ENCODE results near the gene AHRR. TPM values are rescaled to one million over a fixed set of nuclear protein-coding genes. Genes with fewer than 3 reads are reported as not detected.

AHRR gene
- total RNA-seq, 6 experiments from 2014 or later: 30.9 to 55.7 (median 51.9) TPM

DNA sequence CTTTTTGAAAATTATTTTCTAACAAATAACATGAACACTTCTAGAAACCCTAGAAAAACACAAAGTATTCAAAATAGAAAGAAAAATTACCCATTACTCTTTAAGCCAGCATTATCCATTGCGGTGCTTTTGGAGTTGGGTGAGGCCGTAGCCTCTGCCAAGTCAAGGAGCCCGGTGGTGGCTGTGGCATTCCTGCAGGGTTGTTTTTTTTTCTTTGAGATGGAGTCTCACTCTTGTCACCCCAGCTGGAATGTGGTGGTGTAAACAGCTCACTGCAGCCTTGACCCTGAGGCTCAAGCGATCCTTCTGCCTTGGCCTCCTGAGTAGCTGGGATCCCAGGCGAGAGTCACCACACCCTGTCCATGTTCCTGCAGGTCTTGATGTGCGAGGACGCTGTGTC, 8.2 kb upstream of the AHRR start:
- peaks cover 3% of the 10 kb centered on the region for H3K27me3 Mint-ChIP-seq (ENCODE audit: insufficient read depth)
- DNase-seq: no peak
- H3K4me1 Mint-ChIP-seq (ENCODE audit: low read depth): peaks cover 9% of the 10 kb centered on the region
- H3K9me3 Mint-ChIP-seq: no peaks in the 10 kb centered on the region
- H3K36me3 Mint-ChIP-seq (ENCODE audit: low read depth): 0 out of 2 replicates have a peak, but pooled peaks cover 6% of the 10 kb centered on the region
- H3K4me3 Mint-ChIP-seq: no peak overlapping the region
- H3K27ac Mint-ChIP-seq: no peak overlapping the region
- no peak for TF ChIP-seq CTCF (IDR thresholded peaks at IDR 0.05)

DNA sequence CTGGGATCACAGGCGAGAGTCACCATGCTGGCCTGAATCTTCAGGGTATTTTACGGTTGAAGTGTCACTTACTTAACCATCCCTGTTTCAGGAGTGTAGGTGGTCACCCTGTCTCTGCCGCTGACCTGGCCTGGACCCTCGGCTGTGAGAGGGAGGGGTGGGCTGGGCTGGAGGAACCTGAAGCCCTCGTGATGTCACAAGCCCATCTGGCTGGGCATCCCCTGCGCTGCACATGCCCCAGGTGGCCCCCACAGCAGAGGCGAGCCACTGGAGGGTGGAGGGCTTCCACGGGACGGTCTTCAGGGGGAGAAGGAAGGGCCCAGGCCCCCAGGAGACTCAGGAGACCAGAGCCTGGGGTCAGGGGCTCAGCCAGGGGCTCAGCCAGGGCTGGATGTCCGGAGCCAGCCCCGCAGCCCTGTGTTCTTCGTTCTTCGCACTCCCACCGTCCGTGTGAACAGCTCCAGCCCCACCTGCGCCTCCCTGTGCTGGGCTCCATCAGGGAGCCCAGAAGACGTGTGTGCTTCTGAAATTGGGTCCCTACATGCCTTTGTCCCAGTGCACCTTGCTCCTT, 7.6 kb upstream of the AHRR start:
- Mint-ChIP-seq H3K4me3 (no peak overlapping the region), H3K27ac (no peak overlapping the region), H3K4me1 (ENCODE audit: low read depth) (peaks cover 6% of the 10 kb centered on the region; the same call in 1 of the 2 replicates), H3K27me3 (ENCODE audit: insufficient read depth) (peaks cover 5% of the 10 kb centered on the region), H3K36me3 (ENCODE audit: low read depth) (0 out of 2 replicates have a peak, but pooled peaks cover 6% of the 10 kb centered on the region), H3K9me3 (no peaks in the 10 kb centered on the region)
- DNase-seq: no peak
- TF ChIP-seq CTCF (IDR thresholded peaks at IDR 0.05): no peak

DNA sequence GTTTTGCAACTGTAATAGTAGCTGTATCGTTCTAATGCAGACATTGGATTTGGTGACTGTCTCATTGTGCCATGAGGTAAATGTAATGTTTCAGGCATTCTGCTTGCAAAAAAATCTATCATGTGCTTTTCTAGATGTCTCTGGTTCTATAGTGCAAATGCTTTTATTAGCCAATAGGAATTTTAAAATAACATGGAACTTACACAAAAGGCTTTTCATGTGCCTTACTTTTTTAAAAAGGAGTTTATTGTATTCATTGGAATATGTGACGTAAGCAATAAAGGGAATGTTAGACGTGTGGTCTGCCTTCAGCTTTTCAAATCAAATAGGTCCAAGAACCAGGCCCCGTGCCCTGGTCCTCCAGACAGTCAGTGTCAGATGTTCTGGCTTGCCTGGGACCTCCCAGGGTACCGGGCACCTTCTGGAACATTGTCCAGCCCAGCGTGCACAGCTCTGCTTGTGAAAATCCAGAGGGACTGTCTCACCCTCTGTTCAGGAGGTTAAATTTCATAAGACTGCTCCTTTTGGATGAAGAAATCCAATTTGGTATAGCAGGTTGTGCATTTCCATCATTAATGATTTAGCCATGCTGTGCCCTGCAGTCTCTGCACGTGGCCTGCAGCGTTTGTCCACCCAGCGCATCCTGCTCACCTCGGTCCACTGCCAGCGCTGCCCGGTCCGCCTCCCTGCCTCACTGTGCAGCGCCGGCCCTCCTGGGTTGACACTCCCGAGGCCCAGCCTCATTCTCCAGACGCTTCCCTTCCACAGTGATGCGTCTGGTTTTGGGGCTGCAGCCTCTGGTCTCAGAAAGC, 6.6 kb upstream of the AHRR start:
- DNase-seq: no peak
- Mint-ChIP-seq H3K27ac (no peak overlapping the region), H3K27me3 (ENCODE audit: insufficient read depth) (peaks cover 8% of the 10 kb centered on the region), H3K4me1 (ENCODE audit: low read depth) (peaks cover 5% of the 10 kb centered on the region; the same call in 1 of the 2 replicates), H3K4me3 (no peak overlapping the region), H3K9me3 (no peaks in the 10 kb centered on the region), H3K36me3 (ENCODE audit: low read depth) (0 out of 2 replicates have a peak, but pooled peaks cover 6% of the 10 kb centered on the region)
- TF ChIP-seq CTCF (IDR thresholded peaks at IDR 0.05): no peak

DNA sequence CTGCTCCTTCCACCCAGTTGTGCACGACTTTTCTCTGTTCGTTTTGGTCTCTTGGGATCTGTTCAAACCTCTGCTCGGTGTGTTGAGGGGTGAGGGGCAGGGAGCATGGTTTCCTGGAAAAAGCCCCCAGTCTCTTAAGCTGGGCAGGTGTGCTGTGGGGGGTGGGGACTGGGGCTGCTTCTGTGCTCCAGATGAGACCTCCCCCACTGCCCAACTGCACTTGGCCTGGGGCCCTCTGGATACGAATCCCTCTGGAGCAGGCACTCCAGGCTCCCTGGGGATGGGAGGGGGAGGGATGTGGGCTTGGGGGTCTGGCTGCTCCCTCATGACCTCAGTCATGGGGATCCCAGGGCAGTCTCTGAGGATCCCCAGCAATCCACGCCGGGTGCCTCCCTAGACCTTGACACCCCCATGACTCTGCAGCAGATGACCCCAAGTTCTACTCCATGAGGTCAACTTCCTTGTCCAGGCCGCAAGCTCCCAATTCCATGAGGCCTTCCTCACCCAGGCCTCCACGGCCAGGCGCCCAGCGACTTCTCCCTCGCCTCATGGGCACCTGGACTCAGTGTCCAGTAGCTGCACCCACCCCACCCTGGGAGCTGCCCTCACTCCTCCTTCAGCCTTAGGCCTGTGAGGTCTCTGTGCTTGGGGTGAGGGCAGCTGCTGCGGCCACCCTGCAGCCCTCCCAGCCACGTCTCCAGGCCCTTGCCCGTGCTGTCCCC, 5.9 kb upstream of the AHRR start:
- Mint-ChIP-seq H3K4me1 (ENCODE audit: low read depth) (peaks cover 10% of the 10 kb centered on the region; the same call in 1 of the 2 replicates), H3K36me3 (ENCODE audit: low read depth) (0 out of 2 replicates have a peak, but pooled peaks cover 6% of the 10 kb centered on the region), H3K27me3 (ENCODE audit: insufficient read depth) (peaks cover 8% of the 10 kb centered on the region), H3K9me3 (no peaks in the 10 kb centered on the region), H3K27ac (no peak overlapping the region), H3K4me3 (no peak overlapping the region)
- no peak for TF ChIP-seq CTCF (IDR thresholded peaks at IDR 0.05)
- no peak for DNase-seq

DNA sequence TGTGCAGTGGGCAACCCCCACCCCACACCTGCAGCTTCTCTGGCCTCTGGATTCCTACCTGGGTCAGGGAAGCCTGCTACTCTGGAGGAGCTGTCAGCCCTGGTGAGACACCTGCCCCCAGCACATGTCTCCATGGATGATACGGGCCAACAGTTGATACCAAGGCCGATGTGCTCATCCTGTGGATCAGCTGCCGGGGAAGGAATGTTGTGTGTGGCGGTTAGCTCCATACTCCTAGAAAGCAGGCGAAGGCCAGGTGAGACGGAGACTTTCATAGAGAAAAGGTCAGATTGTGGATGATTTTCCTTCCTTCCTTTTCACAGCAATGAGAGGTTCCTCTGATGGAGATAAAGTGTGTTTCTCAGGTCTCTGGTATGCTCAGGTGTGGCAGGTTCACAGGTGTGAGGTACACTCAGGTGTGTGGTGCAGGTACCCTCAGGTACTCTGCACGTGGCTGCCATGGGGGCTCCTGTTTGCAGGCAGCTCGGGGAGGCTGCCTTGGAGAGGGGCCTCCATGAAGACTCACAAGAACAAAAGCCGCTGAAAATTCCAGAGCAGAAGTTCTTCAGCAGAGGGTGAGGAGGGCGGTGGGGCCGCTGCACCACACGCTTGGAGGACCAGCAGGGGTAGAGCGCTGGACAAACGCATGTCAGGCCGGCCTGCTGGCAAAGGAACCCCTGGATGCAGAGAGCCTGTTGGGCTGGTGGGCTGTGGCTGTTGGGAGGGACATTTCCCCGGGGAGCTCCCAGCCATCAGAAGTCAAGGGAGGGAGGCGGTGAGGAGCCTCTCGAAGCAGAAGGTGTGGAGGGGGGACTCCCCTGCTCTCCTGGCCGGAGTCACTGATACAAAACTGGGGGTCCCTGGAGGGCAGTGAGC, 5.1 kb upstream of the AHRR start:
- Mint-ChIP-seq H3K9me3 (no peaks in the 10 kb centered on the region), H3K36me3 (ENCODE audit: low read depth) (0 out of 2 replicates have a peak, but pooled peaks cover 6% of the 10 kb centered on the region), H3K27me3 (ENCODE audit: insufficient read depth) (peaks cover 8% of the 10 kb centered on the region), H3K27ac (peak overlapping the region; percentile 36; the same call in 1 of the 2 replicates), H3K4me1 (ENCODE audit: low read depth) (peaks cover 11% of the 10 kb centered on the region; the same call in 1 of the 2 replicates), H3K4me3 (no peak overlapping the region)
- no peak for TF ChIP-seq CTCF (IDR thresholded peaks at IDR 0.05)
- DNase-seq: no peak

Data from HFFc6 (cell line).